ENCODE data around the gene CALN1.
"Not testable (repeated sequence)": the region's sequence is repeated elsewhere in the genome, so short reads cannot be mapped to it uniquely, and the experiment has no call there.

The CALN1 gene

DNA sequence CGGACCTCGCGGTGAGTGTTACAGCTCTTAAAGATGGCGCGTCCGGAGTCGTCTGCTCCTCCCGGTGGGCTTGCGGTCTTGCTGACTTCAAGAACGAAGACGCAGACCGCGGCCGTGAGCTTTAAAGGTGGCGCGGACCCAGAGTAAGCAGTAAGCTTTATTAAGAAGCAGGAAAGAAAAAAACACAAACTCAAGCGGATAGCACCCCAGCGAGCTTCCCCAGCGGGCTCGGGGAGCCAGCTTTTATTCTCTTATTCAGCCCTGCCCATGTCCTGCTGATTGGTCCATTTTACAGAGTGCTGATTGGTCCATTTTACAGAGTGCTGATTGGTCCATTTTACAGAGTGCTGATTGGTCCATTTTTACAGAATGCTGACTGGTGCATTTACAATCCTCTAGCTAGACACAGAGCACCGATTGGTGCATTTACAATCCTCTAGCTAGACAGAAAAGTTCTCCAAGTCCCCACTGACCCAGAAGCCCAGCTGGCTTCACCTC is at the start of gene CALN1:
Gene CALN1 (minus strand): TSS at position 218 of the 498 bp plus-strand sequence.
- not testable (repeated sequence) for DNase-seq

DNA sequence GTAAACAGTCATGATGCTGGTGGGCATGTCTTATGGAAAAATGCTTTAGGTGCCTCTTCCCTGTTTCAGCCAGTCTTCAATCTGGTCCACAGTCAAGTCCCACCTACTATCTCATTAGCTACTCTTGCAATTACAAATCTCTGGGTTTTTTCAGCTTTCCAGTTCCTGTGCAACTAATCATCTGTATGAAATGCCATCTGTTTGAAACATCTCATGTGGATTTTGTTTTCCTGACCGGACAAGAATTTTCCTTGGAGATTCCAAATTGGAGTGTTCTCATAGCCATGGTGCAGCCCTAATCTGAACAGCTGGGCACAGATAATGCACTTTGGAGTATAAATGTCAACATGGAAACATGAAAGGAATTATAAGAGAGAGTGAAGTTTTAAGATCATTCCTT is 41.3 kb upstream of the CALN1 start:
- no peak for DNase-seq

DNA sequence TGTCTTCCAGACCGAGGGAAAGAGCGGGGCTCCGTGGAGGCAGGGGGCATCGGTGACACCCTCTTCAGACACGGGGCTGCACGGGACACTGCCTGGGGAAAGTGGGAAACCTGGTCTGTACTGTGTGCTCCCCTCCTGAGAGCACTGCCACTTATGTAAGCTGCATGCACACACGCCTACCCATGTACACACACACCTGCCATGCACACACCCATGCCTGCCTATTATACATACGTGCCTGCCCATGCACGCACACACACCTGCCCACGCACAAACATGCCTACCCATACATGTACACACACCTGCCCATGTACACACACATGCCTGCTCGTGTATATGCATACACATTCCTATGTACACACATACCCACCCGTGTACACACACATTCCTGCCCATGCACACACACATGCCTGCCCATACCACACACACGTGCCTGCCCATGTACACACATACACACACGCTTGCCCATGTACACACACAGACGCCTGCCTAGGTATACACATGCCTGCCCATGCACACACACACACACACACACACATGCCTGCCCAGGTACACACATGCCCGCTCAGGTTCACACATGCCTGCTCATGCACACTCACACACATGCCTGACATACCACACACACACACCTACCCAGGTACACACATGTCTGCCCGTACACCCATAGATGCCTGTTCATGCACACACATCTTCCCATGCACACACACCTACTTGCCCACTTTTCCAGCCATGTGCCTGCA is 35.5 kb upstream of the CALN1 start:
- DNase-seq = no peak

DNA sequence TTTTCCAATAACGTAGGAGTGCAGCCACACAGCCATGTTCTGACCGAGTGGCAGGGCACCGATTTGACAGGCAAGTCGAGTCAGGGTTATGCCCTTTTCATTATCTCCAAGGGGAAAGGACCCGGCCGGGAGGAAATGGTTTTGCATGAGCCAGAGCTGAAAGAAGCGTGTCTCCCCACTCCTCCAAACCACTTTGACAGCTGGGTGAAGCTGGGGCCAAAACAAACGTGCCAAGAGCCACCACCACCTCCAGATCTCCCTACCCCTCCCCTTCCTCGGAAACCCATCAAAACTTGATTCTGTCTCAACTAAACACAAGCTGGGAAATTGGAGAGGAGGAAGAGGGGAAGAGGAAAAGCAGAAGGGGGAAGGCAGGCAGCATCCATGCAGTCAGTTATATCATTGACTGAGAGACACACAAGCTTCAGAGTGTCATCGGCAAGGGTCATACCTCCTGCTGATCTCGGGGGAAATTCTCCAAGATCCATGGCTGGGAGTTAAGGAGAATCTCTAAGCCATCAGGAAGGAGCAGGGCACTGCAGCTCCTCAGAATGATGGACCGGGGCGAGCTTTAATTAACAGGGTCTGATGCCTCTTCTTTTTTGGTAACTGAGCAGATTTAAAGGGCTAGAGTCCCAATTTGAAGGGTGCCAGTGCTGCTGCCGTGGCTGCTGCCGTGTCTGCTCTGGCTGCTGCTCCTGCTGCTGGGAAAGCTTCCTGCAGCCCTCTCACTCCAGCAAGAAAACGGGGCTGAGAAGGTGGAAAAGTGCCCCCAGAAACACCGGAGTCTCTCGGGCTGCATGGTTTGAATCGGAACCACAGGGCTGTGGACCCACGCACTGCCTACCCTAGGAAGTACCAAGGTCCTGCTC is 34.7 kb upstream of the CALN1 start:
- DNase-seq = no peak

DNA sequence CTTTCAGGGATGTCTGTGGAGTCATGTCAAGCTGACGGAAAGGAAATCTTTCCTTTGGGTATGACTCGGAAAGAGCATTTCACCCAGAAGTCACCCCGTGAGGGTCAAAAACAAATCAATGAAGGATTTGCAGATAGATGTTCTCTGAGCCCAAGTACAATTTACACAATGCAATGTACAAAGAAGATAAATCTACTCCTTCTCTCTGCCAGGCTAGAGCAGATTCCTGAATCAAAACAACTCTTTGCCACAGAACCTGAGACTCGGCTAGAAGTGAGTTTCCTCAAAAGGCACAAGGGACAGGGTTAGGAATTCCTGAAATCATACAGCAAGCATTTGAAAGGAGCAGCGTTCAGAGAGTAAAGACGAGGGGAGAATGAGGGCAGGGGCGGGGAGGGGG is 34.0 kb upstream of the CALN1 start:
- DNase-seq = no peak

- no peak for DNase-seq
Observed at GRCh38 chr7:72445580-72445979, 33.4 kb upstream of the CALN1 start.

DNA sequence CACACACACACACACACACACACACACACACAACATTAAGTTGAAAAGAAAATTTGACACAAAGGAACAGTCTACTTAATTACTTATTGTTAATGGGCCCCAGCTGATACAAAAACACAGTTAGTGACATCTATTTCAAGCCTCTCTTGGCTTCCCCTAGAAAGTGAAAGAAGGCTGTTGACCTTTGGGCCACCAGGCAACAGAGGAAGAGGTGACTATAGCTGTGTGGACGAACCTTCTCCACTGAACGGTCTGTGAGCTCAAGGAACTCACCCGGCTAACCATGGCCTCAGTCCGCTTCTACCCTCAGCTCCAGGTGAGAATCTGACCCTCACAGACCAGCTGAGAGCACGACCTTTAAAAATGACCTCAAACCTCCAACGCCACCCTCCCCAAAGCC is 32.9 kb upstream of the CALN1 start:
- DNase-seq = no peak

DNA sequence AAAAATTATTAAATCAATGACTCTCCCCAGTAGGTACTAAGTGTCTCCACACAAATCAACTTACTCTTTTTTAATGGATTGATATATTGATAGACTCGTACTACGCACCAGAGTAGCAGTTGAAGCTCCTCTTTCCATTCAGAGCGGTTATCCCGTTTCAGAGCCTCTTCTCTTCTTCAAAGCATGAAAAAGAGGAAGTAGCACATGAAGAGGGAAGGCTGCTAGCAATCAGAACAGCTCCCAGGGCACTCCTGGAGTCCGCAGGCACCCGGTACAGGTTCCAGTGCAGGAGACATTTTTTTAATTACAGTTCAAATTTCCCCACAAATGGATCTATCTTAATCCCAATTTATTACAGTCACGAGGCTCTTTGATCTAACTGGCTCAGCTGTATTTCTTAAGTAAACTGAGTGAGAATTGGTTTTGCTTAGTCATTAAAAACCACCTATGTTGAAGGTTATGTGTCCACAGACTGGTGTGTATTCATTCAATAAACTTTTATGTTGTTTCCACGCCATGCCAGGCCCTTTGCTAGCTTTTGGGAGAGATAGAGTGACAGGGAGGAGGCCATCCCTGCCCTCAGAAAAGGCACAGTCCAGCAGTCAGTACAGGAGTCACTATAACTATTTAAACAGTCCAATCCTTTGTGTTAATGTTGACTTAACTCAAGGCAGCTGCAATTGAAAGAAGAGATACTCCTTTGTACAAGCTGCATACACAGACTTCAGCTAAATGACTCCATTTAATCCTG is 32.1 kb upstream of the CALN1 start:
- DNase-seq = no peak

- no peak for DNase-seq
Observed at GRCh38 chr7:72441791-72442190, 29.7 kb upstream of the CALN1 start.

GRCh38 chr7:72438491-72438890 is 26.4 kb upstream of the CALN1 start:
- no peak for DNase-seq

DNA sequence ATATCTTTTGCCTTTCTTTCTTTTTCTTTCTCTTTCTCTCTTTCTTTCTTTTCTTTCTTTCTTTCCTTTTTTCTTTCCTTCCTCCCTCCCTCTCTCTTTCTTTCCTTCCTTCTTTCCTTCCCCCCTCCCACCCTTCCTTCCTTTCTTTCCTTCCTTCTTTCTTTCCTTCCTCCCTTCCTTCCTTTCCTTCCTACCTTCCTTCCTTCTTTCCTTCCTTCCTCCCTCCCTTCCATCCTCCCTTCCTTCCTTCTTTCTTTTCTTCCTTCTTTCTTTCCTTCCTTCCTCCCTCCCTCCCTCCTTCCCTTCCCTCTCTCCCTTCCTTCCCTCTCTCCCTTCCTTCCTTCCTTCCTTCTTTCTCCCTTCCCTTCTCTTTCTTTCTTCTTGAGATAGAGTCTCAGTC is 25.5 kb upstream of the CALN1 start:
- DNase-seq = no peak

DNA sequence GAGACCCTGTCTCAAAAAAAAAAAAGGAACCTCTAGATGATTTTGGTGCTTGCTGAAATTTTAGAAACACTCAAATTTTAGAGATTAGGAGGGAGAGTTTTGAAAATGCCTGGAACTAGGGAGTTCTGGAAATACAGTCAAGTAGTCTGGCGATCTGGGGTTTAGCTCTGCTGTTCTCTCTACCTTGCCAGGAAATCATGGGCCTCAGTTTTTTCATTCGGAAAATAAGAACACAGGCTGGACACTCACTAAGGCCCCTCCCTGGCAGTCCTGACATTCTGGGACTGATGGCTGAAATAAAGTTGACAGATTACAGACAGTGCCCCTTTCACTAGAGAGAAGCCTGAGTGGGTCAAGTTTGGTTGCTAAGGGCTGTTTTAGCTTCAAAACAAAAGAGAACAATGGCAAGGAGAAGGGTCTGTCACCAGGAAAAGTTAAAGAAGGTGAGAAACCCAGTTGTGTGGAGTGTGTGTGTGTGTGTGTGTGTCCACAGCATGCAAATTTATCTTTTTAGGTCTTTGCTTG is 25.0 kb upstream of the CALN1 start:
- DNase-seq = no peak

DNA sequence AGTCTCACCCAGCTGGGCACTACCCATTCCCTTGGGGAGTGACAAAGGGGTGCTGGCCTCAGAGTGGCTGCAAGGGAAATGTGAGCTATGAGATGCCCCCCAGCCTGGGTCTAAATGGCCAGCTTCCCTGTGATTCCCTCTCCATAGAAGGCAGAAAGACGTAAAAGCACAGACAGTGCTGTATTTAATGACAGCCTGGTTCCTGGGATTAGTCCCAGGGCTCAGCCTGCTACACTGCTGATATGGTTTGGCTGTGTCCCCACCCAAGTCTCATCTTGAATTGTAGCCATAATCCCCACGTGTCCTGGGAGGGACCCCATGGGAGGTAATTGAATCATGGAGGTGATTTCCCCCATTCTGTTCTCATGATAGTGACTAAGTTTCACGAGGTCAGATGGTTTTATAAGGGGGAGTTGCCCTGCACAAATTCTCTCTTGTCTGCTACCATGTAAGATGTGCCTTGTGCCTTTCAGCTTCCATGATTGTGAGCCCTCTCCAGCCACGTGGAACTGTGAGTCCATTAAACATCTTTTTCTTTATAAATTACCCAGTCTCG is 23.9 kb upstream of the CALN1 start:
- no peak for DNase-seq

DNA sequence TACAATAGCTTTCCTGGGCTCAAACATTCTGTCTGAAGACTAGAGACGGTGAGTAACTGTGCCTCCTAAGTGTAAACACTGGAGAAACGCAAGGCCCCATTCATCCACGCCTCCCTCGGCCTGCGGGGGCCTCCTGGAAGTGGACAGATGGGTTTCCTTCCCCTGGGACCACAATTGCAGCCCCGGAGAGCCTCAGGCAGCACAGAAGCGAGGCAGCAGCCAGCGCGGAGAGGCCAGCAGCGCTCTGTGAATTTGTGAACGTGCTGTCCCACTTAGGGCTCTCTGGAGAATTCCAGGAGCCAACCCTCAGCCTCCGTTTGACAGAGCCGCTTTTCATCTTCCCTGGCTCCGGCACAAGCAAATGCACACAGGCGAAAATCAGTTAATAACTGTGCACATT is 23.2 kb upstream of the CALN1 start:
- peak; percentile 43 for DNase-seq

DNA sequence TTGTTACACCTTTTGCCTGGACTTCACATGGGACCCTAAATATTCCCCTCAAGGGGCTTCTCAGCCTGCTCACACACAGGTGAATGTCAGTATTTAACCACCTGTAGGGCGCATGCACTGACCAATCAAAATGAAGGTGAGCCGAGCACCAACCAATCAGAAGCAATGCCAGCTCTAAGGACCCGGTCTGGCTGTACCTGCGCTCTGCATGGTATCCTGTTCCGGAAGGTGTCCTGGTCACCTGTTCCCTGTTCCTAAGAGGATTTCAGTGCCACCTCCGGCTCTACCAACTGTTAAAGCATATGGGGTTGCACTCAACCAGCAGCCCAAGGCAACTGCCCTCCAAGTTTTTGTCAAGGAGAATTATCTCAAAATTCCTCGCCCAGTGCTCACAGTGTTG is 18.4 kb upstream of the CALN1 start:
- DNase-seq = no peak

GRCh38 chr7:72429316-72429715 is 17.2 kb upstream of the CALN1 start:
- DNase-seq = no peak

DNA sequence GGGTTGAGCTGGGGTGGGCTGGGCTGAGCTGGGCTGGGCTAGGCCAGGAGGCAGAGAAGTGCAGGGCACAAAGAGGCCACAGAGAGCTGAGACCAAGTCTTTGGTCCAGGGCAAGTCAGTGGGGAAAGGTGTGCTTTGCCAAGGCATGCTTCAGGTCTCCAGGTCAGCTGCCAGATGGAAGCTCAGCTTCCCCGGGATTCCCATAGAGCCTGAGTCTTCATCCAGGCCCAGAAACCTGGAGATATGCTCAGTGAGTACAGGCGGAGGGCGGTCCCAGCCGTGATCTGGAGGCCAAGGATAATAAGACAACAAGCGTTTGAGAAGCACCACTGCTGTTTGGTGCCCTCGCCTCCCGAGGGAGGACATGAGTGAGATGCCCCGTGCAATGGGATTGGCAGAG is 4.7 kb upstream of the CALN1 start:
- DNase-seq = no peak

- DNase-seq = no peak
Observed at GRCh38 chr7:72415586-72415985, 3.4 kb upstream of the CALN1 start.

DNA sequence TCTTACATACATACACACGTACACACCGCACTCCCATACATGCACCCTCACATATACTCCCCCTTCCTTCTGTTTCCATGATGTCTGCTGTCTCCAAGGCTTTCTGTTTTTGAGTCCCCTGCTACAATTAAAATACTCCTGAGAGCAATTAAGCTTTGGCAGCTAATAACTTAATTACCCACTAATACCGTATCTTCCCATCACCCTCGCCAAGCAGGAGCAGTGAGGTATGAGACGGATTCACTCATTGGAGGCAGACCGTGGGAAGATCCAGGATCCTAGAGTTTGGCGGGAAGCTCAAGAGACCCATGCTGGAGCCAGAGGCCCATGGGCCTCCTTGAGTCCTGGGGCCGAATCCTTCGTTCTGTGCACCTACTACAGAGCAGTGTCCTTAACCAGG is 1.7 kb upstream of the CALN1 start:
- no peak for DNase-seq

DNA sequence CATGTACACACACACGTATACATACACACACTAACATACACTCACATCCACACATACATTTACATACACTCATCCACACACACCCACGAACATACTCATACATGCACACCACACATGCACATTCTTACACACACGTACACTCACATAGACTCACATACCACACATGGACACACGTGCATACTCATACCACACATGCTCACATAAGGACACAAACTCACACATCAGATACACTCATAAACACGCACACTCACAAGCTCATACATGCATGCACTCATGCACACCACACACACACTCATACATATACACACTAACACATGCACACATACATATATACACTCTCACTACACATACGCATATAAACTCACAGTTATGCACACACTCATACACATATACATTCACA is 1.2 kb upstream of the CALN1 start:
- DNase-seq = no peak

- no peak for DNase-seq
Observed at GRCh38 chr7:72411419-72411818, 719 bp downstream of the CALN1 start.

- no peak for DNase-seq
Observed at GRCh38 chr7:72409638-72410015, 2.5 kb downstream of the CALN1 start.
